Inflammatory macrophage (primary cell): ENCODE results near the gene ADARB1.

Source experiments
- DNase-seq, 2 donors: peaks; one replicate each; pipeline ENCODE4 v3.0.0-alpha.2; 2020 to 2022

The ADARB1 gene

DNA sequence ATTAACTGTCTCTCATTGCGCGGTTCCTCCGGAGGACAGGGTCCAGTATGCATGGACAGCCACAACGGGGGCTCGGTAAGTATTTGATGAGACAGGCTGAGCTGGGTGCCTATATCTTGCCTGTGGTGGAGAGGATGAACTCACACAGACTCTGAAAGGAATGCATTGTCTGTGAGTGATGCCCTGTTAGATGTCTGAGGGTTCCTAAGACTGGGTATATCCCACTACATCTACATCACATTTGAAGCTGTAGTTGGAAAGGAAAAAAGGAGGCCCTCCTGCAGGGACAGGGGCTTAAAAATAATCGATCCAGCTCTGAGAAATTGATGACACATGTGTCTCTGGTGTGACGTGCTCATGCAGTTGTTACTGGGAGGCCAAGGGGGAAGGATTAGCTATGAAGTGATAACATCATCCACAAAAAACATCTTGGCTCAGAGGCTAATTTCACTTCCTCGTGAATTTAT lies 1.9 kb downstream of the ADARB1 start:
- DNase-seq = peak; percentile 10 to 40

DNA sequence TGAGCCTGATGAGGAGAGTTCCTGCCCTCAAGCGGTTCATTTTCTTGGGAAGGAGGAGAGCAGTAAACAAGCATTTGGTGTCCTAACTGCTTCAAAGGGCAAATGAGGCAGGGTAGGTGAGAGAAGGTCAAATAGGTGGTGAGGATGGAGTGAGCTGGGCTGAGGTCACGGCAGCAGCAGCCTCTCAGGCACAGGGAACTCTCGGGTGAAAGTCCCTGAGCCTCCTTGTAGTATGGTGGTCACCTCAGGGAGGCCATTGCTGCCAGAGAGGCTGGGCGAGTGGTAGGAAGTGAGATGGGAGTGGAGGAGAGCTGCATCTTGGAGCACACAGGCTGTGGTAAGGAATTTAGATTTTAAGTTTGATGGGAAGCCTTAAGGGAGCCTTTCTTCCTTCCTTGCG lies 4.0 kb downstream of the ADARB1 start:
- no peak for DNase-seq

DNA sequence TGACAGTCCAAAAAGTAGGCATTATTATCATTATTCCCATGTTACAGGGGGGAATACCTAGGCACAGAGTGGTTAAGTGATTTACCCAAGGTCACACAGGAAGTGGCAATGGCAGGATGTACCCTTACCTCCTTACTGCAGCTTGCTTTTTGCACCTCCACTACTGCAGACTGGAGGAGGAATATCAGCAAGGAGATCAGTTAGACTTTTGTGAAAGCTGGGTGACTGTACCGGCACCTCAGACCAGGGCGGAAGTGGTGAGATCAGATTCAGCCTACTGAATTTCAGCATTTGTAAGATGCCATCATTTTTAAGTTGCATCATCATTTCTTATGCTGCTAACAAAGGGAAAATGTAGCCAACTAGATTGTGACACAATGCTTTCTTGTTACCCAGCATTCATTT lies 4.5 kb downstream of the ADARB1 start:
- peak; percentile 89 to 94 for DNase-seq

DNA sequence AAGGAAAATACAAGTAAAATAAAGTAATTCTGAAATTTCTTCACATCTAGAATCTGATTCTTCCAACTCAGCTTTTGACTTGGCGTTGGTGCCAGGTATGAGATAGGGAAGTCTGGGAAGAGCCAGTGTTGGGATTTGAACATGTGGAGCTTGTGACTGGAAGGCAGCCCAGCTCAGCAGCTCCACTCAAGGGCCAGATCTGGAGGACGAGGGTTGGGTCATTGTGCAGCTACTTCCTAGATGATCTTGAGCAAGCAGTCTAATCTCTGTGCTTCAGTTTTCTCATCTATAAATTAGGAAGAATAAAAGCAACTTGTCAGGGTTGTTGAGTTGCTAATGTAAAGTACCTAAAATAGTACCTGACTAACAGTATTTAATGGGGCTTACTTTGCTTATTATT lies 5.0 kb downstream of the ADARB1 start:
- DNase-seq = peak; percentile 59 to 72

DNA sequence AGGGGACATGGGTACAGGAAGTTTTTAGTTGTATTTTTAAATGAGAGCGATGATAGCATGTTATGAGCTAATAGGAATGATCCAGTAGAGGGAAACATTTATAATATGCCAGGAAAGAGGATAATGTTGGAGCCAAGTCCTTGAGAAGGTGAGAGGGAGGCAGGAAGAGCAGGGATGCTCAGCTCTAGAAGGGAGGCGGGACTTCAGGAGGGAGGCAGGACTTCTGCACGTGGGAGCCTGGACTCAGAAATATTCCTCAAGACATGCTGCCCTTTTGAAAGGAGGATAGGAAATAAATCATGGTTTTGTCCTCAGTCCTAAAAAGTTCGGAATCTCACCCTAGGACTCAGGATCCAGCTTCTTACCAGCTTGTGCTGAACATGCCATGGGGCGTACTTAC lies 5.9 kb downstream of the ADARB1 start:
- no peak for DNase-seq

DNA sequence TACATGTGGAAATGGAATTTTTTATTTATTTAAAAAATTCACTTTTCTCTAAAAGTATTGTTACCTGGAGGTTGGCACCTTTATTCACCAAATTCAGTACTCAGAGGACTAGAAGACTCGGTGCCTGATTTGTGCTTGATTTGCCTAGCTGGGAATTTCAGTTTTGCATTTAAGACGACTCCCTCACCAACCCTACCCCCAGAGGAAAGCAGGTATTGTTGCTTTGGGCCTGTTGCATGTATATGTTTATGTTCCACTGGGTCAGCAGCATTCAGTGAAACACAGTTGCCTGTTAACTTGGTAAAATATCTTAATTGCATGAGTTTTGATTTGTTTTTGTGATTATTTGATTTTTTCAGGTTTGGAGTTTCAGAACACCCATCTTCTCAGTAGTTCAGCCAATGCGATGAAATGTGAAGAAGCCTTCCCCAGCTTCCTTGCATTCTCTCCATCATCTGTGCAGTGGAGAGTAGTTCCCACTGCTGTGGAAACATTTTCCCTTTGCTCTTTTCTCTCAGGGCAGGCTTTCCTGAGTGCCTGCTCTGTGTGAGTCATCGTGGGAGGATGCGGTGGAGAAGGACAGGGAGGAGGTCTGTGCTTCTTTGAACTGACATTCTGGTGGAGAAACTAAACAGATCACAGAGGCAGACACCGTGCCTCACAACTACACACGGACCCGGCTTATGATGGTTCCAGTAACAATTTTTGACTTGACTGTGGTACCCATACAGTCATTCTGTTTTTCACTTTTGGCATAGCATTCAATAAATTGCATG lies 6.4 kb downstream of the ADARB1 start:
- DNase-seq = no peak

DNA sequence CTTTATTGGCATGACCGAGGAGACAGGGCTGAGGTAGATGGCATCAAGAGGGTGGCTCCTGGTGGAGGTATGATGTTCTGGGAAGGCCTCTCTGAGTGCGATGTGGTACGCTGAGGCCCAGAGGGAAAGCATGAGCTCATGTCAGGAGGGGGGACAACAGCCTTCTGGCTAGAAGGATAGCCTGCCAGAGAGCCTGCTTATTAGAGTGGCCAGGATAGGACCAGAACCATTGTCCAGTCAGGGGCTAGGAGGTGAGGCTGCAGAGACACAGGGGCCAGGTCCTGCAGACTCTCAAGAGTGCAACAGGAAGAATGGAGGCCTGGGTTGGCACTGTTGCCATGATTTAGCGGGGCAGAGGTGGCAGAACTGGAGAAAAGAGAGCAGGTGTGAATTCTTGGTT lies 7.3 kb downstream of the ADARB1 start:
- no peak for DNase-seq

DNA sequence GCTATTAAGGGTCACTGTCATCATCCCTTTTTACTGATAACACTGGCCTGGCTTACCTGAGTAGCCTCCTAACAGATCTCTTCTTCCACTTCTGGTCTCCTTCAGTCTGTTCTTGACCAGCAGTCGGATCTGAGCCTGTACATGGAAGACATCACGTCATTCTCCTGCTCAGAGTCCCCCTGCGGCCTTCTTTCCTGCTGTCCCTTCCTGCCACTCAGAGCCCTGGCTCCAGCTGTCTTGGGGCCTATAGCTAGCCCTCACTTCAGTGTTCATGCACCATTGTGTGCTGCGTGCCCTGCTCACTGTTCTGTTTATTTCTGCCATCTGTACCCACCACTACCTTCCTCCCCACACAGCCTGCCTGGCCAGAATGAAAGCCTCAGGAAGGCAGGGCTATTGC lies 8.4 kb downstream of the ADARB1 start:
- DNase-seq = no peak

DNA sequence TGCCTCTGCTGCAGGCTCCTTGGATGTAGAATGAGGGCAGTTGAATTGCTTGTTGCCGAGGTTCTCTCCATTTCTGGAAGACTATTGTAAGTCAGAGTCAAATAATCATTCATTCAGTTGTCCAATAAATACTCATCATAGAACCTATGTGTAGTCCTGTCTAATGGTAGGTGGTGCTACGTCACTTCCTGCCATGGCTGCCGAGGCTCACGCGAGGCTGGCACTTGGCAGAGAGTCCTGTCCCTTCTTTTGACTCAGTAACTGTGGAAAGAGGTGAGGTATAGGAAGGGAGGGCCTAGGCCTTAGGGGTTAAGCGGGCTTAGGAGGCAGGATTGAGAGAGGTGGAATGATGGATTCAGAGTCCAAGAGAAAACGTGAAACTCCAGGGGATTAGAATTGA lies 9.7 kb downstream of the ADARB1 start:
- DNase-seq = no peak

DNA sequence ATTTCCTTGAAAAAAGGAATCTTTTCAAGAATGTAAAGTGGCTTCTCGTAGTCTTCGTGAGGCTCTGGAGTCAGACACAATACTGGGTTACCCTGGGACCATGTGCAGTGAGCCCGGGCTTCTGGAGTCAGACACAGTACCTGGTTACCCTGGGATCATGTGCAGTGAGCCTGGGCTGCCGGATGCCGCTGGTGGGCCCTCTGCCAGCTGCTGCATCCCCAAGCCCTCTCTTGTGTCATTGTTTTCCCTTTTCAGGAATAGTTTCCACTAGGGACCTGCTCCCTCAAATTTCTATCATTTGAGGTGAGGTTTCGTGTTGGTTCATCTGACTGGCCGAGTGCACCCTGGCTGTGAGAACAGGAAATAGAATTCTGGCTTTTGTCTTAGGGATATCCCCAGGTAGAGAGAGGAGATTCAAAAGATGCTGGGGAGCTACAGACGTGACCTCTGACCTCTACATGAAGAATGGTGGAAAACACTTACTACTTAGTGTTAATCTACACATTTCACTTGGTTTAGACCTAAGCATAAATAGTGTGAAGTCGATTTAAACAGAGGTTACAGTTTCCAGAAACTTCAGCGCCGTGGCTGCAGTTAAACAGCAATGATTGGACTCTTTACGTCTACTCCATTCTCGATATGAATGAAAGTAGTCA lies 10.6 kb downstream of the ADARB1 start:
- no peak for DNase-seq

DNA sequence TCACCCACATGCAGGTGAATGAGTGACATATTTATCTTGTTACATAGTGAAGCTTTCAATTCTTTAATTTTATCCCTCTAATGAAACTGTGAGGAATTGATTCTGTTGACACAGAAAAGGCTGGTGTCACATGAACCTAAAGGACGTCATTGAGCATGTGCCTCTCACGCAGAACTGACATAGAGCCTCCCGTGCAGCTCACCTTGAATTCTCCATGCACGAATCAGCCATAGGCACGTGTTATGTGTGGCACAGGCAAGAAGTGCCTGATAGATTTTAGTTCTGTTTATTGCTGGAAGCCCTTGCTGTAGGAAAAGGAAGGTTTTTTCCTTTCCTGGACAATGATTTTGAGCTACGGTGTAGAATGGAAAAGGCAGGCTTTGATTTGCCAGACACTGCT lies 11.3 kb downstream of the ADARB1 start:
- no peak for DNase-seq

DNA sequence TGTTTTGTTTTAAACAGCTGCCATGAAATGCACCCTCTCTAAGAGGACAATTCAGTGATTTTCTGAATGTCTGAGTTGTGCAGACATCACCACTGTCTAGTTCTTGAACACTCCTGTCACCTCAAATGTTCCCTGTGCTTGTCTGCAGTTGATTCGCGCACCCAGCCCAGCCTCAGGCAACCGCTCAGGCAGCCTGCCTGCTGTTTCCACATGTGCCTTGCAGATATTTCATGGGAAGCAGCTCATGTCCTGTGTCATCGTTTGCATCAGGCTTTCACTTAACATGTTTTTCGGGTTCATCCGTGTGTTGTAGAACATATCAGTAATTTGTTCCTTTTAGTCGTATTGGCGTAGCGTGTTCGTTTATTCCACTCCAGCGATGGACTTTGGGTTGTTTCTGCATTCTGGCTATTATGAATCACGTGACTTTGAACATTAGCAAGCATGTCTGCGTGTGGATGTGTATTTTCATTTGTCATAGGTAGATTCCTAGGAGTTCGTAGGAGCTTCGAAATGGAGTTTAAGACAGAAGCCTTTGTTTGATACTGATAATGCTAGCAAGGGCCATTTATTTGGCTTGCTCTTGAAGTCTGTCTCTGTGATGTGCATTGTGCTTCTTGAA lies 12.1 kb downstream of the ADARB1 start:
- no peak for DNase-seq

DNA sequence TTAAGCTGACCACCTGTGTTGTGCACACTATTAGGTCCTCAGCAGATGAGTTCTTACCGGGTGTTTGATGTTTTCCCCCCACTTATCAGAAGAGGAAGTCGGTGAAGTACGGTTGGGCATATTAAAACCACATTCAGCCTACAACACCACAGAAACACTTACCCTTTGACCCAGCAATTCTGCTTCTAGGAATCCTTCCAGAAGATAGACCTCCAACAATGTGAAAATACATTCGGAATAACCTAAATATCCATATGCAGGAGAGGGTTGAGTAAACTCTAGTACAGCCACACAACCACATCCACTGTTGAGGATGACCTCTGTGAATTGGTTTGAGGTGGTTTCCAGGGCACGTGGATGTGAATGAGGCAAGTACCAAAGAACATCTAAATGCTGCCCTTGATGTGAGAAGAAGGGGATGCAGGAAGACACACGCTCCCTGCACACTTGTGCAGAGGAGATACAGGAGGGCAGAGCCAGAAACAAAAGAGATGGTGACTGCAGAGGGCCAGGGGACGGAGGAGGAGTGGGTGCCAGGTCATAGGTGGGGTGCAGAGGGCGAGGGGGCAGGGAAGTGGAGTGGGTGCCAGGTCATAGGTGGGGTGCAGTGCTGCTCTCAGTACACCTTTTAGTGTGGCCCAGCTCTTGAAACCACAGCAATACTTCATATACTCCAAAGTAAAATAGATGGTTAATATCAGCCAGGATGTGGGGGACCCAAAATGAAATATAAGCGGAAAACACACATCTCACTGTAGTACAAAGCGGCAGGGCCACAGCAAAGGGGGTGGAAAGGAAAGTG lies 12.8 kb downstream of the ADARB1 start:
- DNase-seq = no peak

DNA sequence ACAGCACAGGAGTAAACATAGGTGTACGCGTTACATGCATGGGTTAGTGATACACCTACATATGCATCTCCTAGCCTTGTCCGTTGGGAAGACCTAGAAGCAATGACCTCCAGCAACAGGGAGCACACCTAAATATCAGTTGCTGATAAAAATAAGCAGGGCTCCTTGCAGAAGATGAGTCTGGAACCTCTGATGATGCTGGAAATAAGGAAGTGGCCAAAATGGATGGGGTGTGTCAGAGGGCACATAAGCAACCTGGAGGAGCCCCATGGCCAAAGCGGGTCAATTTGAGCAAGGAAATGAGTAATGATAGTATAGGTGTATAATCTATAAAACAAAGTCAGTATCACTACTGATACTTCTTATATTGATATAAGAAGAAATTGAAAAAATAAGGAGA lies 13.7 kb downstream of the ADARB1 start:
- DNase-seq = no peak

DNA sequence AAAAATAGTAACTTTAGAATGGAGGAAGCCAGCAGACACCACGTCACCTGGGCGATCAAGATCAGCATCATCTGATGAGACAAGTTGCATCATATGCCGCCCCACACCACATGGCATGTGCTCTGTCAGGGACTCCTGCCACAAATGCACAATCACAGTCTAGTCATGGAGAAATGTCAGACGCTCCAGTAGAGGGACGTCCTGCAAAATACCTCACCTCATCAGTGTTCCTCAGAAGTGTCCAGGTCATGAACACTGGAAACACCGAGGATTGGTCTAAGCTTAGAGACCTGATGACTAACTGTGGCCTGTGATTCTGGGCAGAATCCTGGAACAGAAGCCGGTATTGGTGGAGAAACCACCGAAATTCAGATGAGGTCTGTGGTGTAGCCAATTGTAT lies 14.3 kb downstream of the ADARB1 start:
- DNase-seq = no peak

DNA sequence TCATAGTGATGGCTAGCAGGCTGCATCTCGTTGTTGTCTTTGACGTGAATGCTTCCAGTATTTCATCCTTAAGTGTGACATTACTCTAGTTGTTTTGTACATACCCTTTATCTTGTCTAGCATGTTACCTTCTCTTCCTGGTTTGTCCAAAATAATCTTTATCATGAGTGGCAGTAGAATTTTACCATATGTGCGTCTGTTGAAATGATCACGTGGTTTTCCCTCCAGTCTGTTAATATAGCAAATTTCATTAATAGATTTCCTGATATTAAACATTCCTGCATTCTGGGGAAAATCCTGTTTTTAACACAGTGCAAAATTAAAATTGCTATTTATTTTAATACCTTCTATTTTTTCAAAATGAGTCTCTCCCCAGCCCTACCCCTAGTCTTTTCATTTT lies 15.6 kb downstream of the ADARB1 start:
- DNase-seq = no peak

DNA sequence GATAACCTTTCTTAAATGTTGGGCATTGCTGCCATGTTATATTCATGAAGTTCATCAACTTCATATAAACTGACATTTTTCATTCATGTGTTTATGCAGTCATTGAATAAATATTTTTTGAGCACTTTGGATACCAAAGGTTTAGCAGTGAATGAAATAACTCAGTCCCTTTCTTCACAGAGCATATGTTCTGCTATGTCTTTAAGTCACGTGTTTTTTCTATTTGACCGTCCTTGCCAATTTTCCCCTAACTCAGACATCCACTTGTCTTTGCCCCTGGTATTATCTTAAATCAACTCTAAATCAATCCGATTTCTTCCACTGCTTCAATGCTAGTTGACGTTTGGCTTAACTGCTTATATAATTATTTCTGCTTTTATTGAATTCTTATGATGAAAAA lies 16.6 kb downstream of the ADARB1 start:
- DNase-seq = no peak

DNA sequence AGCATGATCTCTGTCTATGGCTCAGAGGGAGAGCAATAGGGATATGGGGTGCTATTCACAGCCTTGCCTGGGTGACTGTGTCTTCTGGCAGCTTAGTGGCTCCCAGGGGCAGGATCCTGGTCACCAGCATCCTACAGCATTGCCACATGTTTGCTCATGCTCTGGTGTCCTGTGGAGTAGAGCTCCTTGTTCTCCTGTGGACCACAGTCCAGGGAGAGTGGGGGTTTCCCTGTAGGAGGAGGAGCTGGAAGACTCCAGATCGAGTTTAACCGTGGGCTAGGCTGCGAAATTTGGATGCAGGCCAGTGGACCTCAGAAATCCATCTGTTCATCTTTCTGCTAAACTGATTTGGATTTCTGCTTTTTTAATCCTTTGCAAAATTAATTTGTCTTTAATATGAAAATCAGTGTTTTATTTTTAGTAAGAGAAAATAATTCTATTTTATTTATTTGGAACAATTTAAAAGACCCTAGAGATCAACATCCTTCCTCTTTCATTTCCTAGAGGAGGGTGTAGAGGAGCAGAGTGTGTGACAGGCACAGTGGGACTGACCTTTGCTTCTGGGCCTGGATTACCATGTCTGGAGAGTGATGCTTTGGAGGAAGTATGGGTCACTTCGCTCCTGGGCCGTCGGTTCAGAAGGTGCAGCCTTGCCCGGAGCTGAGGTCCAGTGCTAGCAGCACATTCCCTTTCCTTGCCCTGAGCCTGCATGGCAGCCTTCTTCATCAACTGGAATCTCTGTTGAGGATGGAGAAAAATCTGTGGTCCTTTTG lies 17.4 kb downstream of the ADARB1 start:
- no peak for DNase-seq

DNA sequence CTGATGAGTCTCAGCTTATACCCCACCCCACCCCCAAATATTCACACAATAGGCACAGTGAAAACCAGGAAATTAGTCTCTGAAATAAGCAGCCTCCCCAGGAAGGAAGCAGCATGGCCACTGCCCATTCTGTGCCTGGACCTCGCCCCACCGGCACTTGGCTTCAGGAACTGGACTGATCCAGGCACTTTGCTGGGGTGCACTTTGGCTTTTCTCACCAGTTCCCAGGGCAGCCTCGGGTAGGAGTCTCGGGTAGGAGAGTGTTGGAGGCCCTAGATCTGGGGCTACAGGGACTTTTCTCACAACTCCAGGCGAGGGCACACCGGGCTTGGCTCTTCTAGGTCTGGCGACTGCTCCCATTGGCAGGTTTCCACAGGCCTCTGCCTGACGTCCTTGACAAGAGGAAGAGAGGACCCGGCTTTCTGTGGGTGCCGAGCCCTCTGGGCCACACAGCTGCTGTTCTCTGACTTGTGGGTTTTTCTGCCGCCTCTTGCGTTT lies 18.7 kb downstream of the ADARB1 start:
- no peak for DNase-seq

DNA sequence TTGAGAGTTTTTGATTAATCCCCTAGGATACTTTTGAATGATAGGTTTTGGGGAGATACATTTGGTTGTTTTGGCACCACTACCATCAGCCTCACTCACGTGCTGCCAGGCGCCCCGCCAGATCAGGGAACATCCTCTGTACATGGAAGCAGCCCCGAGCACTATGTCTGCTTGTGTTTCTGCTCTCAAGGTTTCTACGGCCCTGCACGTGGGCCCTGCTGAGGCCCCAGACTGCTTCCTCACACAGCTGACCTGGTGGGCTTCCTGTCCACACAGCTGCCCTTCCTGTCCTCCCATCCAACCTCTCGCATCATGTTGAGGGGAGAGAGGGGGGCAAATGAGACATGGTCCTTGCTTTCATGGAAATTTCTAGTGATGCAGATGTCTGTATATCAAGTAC lies 20.0 kb downstream of the ADARB1 start:
- no peak for DNase-seq

DNA sequence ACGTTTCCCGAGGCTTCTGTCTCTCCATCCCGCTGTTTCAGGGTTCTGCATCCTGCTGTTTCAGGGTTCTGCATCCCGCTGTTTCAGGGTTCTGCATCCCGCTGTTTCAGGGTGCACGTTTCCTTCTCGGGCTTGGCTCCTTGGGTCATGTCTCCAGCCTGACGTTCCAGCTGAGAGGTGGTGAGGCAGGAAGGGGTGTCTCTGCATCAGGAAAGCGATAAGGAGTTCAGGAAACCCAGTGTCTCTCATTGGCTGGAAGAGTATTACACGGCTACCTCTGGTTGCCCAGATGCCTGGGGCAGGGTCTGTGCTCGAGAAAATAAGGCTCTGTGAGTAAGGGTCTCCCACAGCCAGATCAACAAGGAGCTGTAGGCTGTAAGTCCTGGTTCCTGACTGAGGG lies 21.1 kb downstream of the ADARB1 start:
- no peak for DNase-seq

DNA sequence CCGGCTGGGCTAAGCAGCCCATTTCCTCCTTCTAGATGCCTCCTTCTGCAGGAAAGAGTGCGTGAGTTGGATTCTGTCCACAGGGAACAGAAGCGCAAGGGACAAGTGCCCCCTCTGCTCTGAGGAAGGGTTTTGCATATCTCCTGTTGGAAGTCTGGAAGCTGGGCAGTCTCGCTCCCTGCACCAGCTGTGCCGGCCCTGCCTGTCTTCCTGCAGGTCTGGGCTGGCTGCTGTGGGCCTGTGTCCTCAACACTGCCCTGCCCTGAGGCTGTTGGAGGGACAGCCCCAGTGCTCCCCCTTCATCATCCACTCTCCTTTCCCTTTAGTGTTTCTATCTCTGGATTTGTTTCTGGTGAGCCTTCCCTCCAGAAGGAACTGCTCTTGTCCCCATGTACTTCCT lies 21.8 kb downstream of the ADARB1 start:
- DNase-seq = no peak
